Measurements from ENCODE around the gene MIP. TPM values are rescaled to one million over a fixed set of nuclear protein-coding genes. Genes with fewer than 3 reads are reported as not detected.

MIP gene
- total and polyA plus RNA-seq, 2 of the 13 experiments (the other 11 are each of a cell fraction or from before 2014, with no cell fraction given) = not detected

GRCh38 chr12:56476972-56477432 lies 22.5 kb upstream of the MIP start (continued):
- no peak for TF ChIP-seq MIXL1 (CRISPR knock-in tag; IDR thresholded peaks at IDR 0.05)
- TF ChIP-seq MED8 (CRISPR knock-in tag; IDR thresholded peaks at IDR 0.05; ENCODE audit: insufficient replicate concordance) = no peak
- no peak for TF ChIP-seq CBX2 (IDR thresholded peaks at IDR 0.05; ENCODE audit: low read depth, low read length)
- no peak for TF ChIP-seq CBX2 (CRISPR knock-in tag; IDR thresholded peaks at IDR 0.05; ENCODE audit: low read depth)
- TF ChIP-seq GATA4 (IDR thresholded peaks at IDR 0.05; ENCODE audit: borderline replicate concordance, low read depth) = no peak
- no peak for TF ChIP-seq ATRX (CRISPR knock-in tag; IDR thresholded peaks at IDR 0.05; ENCODE audit: borderline replicate concordance)
- TF ChIP-seq TEAD2 (CRISPR knock-in tag; IDR thresholded peaks at IDR 0.05) = no peak
- no peak for TF ChIP-seq ZBTB38 (CRISPR knock-in tag; IDR thresholded peaks at IDR 0.05)
- peak; percentile 28; the same call in 1 of the 3 replicates for TF ChIP-seq MXI1 (IDR thresholded peaks at IDR 0.05; ENCODE audit: borderline replicate concordance, low read depth, low read length)
- TF ChIP-seq GPN1 (CRISPR knock-in tag; IDR thresholded peaks at IDR 0.05; ENCODE audit: borderline replicate concordance) = no peak
- TF ChIP-seq ZNF337 (CRISPR knock-in tag; IDR thresholded peaks at IDR 0.05; ENCODE audit: borderline replicate concordance, low read depth) = no peak
- TF ChIP-seq PHF5A (CRISPR knock-in tag; IDR thresholded peaks at IDR 0.05; ENCODE audit: low read depth, unreplicated experiment) = no peak
- no peak for TF ChIP-seq NR2F6 (IDR thresholded peaks at IDR 0.05)
- TF ChIP-seq NR2F6 (CRISPR knock-in tag; IDR thresholded peaks at IDR 0.05) = no peak
- no peak for TF ChIP-seq ZNF24 (IDR thresholded peaks at IDR 0.05)
- TF ChIP-seq HNF1B (CRISPR knock-in tag; IDR thresholded peaks at IDR 0.05) = peak; percentile 51; the same call in 1 of the 2 replicates
- TF ChIP-seq JARID2 (CRISPR knock-in tag; IDR thresholded peaks at IDR 0.05; ENCODE audit: insufficient replicate concordance) = no peak
- TF ChIP-seq TOPORS (CRISPR knock-in tag; IDR thresholded peaks at IDR 0.05) = no peak
- TF ChIP-seq ZBTB14 (CRISPR knock-in tag; IDR thresholded peaks at IDR 0.05) = no peak
- no peak for TF ChIP-seq NRL (CRISPR knock-in tag; IDR thresholded peaks at IDR 0.05; ENCODE audit: borderline replicate concordance)
- no peak for TF ChIP-seq SP140L (CRISPR knock-in tag; IDR thresholded peaks at IDR 0.05; ENCODE audit: borderline replicate concordance)
- TF ChIP-seq CBX5 (CRISPR knock-in tag; IDR thresholded peaks at IDR 0.05; ENCODE audit: borderline replicate concordance) = no peak
- no peak for TF ChIP-seq TERF1 (CRISPR knock-in tag; IDR thresholded peaks at IDR 0.05)
- no peak for TF ChIP-seq ZNF282 (IDR thresholded peaks at IDR 0.05; ENCODE audit: partially characterized antibody)
- peak; percentile 46; the same call in 1 of the 2 replicates for TF ChIP-seq PAXIP1 (CRISPR knock-in tag; conservative IDR thresholded peaks at IDR 0.05)
- TF ChIP-seq CHD4 (IDR thresholded peaks at IDR 0.05; ENCODE audit: borderline replicate concordance, low read length) = no peak

All from HepG2 (cell line).